Thyroid gland (tissue), 4 donors: ENCODE measurements around the gene TRAF3IP1.

ENCODE experiments used
- POLR2A ChIP-seq, 2 donors: fragments of 450-650 bp; IDR thresholded peaks; one replicate each; pipeline ENCODE4 v1.6.1; 2017; ENCODE audit warnings: antibody characterized with exemption in 2 of 2, mild to moderate bottlenecking in 2 of 2, moderate library complexity in 1 of 2
- TF ChIP-seq, protein P1 (sequence below), 6 experiments: fragments of 200-600 bp in 3 of 6; fragments of 450-650 bp in 3 of 6; sonication (generic) in 3 of 6; IDR thresholded peaks; one replicate each; pipeline ENCODE4 v1.5.1; 2016 to 2019; ENCODE audit warnings: antibody characterized with exemption in 6 of 6, mild to moderate bottlenecking in 2 of 6, inconsistent platforms in 1 of 6, moderate library complexity in 1 of 6

DNA sequence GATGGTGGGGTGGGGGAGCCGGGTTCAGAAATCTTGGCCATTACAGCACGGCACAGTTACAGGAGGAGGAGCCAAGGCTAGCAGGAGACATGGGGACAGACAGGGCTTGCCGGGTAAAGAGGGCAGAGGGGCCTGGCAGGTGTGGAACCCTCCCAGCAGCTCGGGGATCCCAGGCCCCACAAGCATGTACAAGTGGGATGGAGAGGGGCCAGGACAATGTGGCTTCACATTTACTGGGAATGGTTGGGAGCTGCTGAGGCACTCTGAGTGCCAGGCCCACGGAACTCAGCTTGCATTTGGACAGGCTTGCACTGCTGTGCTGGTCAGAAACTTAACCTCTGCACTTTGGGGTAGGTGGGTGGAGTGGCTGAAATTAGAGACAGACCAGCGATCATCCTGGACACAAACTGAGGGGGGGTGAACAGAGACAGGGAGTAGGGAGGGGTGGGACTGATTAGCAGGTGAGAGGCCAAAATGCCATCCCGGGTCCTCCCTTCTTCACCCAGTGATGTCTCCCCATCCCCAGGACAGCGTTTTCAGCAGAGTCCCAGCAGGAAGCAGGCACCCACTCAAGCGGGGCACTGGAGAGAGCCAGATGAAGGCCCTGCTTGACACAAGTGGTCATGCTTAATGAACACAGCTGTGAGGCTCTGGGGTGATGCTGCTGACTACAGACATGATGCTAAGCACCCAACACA lies 41.5 kb upstream of the TRAF3IP1 start:
- TF ChIP-seq, protein P1, sequence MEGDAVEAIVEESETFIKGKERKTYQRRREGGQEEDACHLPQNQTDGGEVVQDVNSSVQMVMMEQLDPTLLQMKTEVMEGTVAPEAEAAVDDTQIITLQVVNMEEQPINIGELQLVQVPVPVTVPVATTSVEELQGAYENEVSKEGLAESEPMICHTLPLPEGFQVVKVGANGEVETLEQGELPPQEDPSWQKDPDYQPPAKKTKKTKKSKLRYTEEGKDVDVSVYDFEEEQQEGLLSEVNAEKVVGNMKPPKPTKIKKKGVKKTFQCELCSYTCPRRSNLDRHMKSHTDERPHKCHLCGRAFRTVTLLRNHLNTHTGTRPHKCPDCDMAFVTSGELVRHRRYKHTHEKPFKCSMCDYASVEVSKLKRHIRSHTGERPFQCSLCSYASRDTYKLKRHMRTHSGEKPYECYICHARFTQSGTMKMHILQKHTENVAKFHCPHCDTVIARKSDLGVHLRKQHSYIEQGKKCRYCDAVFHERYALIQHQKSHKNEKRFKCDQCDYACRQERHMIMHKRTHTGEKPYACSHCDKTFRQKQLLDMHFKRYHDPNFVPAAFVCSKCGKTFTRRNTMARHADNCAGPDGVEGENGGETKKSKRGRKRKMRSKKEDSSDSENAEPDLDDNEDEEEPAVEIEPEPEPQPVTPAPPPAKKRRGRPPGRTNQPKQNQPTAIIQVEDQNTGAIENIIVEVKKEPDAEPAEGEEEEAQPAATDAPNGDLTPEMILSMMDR (IDR thresholded peaks at IDR 0.05): no peak
- no peak for TF ChIP-seq POLR2A (IDR thresholded peaks at IDR 0.05)
